ENCODE data around the gene TRPV6. TPM values are rescaled to one million over a fixed set of nuclear protein-coding genes. Genes with fewer than 3 reads are reported as not detected.

Gene TRPV6
- total and polyA plus RNA-seq, 2 donors (not counting 1 experiment from before 2014, with no cell fraction given) = not detected

- DNase-seq (ENCODE audit: low read depth in 2 of 2) = no peak
- H3K27me3 ChIP-seq (ENCODE audit: control insufficient read depth, insufficient read depth, low read length) = peaks cover 2% of the 10 kb centered on the region
- H2AFZ ChIP-seq (ENCODE audit: low read length) = no peak overlapping the region
- no peaks in the 10 kb centered on the region for H3K9me3 ChIP-seq (ENCODE audit: control insufficient read depth, insufficient read depth, low read depth, low read length)
- H3K4me3 ChIP-seq (replicated peaks in 1 of 4; ENCODE audit: control extremely low read depth in 1 of 4, insufficient read depth in 1 of 4, low read depth in 3 of 4, low read length in 4 of 4) = no peak overlapping the region
- H3K79me2 ChIP-seq (ENCODE audit: control insufficient read depth, insufficient read depth, low read length) = no peaks in the 10 kb centered on the region
- H3K36me3 ChIP-seq (ENCODE audit: control insufficient read depth, insufficient read depth, low read length) = no peaks in the 10 kb centered on the region
- H3K4me2 ChIP-seq (ENCODE audit: extremely low read depth, insufficient read depth, low read length) = no peak overlapping the region
- no peak overlapping the region for H3K27ac ChIP-seq (ENCODE audit: insufficient read depth, low read length)
- H3K9ac ChIP-seq (ENCODE audit: insufficient read depth, low read length) = no peak overlapping the region
- H4K20me1 ChIP-seq (ENCODE audit: control insufficient read depth, extremely low read depth, insufficient read depth, low read length) = no peaks in the 10 kb centered on the region
- TF ChIP-seq CTCF (conservative IDR thresholded peaks at IDR 0.05 in 1 of 2, IDR thresholded peaks at IDR 0.05 in 1 of 2; ENCODE audit: low read depth in 1 of 2, low read length in 2 of 2) (no peak), EZH2 (IDR thresholded peaks at IDR 0.05; ENCODE audit: low read length, missing control alignments) (no peak)
- no peaks in the 10 kb centered on the region for H3K4me1 ChIP-seq (ENCODE audit: control insufficient read depth, extremely low read depth, insufficient read depth, low read length)
Observed at GRCh38 chr7:142857625-142858024, 27.9 kb downstream of the TRPV6 start.

- no peak for DNase-seq (ENCODE audit: low read depth in 2 of 2)
- Histone ChIP-seq H3K27me3 (ENCODE audit: control insufficient read depth, insufficient read depth, low read length) (peaks cover 2% of the 10 kb centered on the region), H3K9ac (ENCODE audit: insufficient read depth, low read length) (no peak overlapping the region), H3K4me2 (ENCODE audit: extremely low read depth, insufficient read depth, low read length) (no peak overlapping the region), H3K79me2 (ENCODE audit: control insufficient read depth, insufficient read depth, low read length) (no peaks in the 10 kb centered on the region), H3K27ac (ENCODE audit: insufficient read depth, low read length) (no peak overlapping the region), H2AFZ (ENCODE audit: low read length) (no peak overlapping the region), H3K36me3 (ENCODE audit: control insufficient read depth, insufficient read depth, low read length) (no peaks in the 10 kb centered on the region), H3K4me1 (ENCODE audit: control insufficient read depth, extremely low read depth, insufficient read depth, low read length) (no peaks in the 10 kb centered on the region), H3K9me3 (ENCODE audit: control insufficient read depth, insufficient read depth, low read depth, low read length) (no peaks in the 10 kb centered on the region), H3K4me3 (replicated peaks in 1 of 4; ENCODE audit: control extremely low read depth in 1 of 4, insufficient read depth in 1 of 4, low read depth in 3 of 4, low read length in 4 of 4) (no peak overlapping the region), H4K20me1 (ENCODE audit: control insufficient read depth, extremely low read depth, insufficient read depth, low read length) (no peaks in the 10 kb centered on the region)
- no peak for TF ChIP-seq EZH2 (IDR thresholded peaks at IDR 0.05; ENCODE audit: low read length, missing control alignments)
- TF ChIP-seq CTCF (conservative IDR thresholded peaks at IDR 0.05 in 1 of 2, IDR thresholded peaks at IDR 0.05 in 1 of 2; ENCODE audit: low read depth in 1 of 2, low read length in 2 of 2) = no peak
Observed at GRCh38 chr7:142856565-142857245, 28.8 kb downstream of the TRPV6 start.

- H3K9ac ChIP-seq (ENCODE audit: insufficient read depth, low read length) = no peak overlapping the region
Observed at GRCh38 chr7:142855756-142856564, 29.6 kb downstream of the TRPV6 start.

More at GRCh38 chr7:142855756-142856564, 29.6 kb downstream of the TRPV6 start:
- Histone ChIP-seq H3K9me3 (ENCODE audit: control insufficient read depth, insufficient read depth, low read depth, low read length) (no peaks in the 10 kb centered on the region), H4K20me1 (ENCODE audit: control insufficient read depth, extremely low read depth, insufficient read depth, low read length) (no peaks in the 10 kb centered on the region), H2AFZ (ENCODE audit: low read length) (no peak overlapping the region), H3K4me2 (ENCODE audit: extremely low read depth, insufficient read depth, low read length) (peak overlapping the region; percentile 9), H3K4me3 (replicated peaks in 1 of 4; ENCODE audit: control extremely low read depth in 1 of 4, insufficient read depth in 1 of 4, low read depth in 3 of 4, low read length in 4 of 4) (peak overlapping the region in 2 of 4 experiments; percentile 31 to 63), H3K4me1 (ENCODE audit: control insufficient read depth, extremely low read depth, insufficient read depth, low read length) (no peaks in the 10 kb centered on the region), H3K27me3 (ENCODE audit: control insufficient read depth, insufficient read depth, low read length) (peaks cover 2% of the 10 kb centered on the region), H3K36me3 (ENCODE audit: control insufficient read depth, insufficient read depth, low read length) (no peaks in the 10 kb centered on the region), H3K27ac (ENCODE audit: insufficient read depth, low read length) (no peak overlapping the region), H3K79me2 (ENCODE audit: control insufficient read depth, insufficient read depth, low read length) (no peaks in the 10 kb centered on the region)
- TF ChIP-seq EZH2 (IDR thresholded peaks at IDR 0.05; ENCODE audit: low read length, missing control alignments) (no peak), CTCF (conservative IDR thresholded peaks at IDR 0.05 in 1 of 2, IDR thresholded peaks at IDR 0.05 in 1 of 2; ENCODE audit: low read depth in 1 of 2, low read length in 2 of 2) (no peak)
- peak; percentile 8 to 21 for DNase-seq (ENCODE audit: low read depth in 2 of 2)

Data from fibroblast of lung (primary cell).